HG03045 (cell line): ENCODE data around the gene KAZALD1.

Experiments used
- ATAC-seq: cut with Tn5 transposase; IDR thresholded peaks from one replicate; pipeline ENCODE4 v1.9.1; 2021; ENCODE audit warnings: mild to moderate bottlenecking, moderate library complexity; ENCODE audit not compliant: unreplicated experiment

The KAZALD1 gene

DNA sequence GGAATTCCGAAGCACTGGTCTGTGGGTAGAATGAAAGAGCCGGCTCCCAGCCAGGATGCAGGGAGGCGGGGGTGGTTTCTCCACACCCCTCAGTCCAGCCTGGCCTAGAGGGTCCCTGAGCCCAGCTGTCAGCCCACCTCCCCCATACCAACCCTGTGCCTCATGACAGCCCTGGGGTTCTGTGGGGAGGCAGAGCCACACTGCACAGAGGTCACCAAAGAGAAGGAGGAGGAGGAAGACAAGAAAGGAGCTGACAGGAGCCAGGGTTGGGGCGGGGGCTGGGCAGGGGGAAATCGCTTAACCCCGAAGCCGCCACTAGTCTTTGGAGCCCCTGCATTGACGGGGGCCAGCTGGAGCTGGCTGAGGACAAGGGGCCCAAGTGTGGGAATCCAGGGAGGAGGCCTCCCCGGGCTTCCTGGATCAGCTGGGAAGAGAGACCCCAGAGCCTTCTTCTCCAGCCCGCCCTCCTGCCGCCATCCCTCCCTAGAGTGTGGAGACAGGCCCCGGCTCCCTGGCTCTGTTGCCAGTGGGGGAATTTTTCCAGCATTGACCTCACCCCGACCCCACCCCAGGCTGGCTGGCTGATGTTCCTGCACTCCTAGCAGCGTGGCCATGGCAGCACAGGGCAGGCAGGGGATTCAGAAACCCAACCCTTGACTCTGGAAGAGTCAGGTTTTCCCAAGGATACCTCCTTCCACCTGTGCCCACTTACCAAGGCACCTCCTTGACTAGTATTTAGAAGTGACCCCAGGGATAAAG, 32.5 kb downstream of the KAZALD1 start:
- ATAC-seq, result no peak

DNA sequence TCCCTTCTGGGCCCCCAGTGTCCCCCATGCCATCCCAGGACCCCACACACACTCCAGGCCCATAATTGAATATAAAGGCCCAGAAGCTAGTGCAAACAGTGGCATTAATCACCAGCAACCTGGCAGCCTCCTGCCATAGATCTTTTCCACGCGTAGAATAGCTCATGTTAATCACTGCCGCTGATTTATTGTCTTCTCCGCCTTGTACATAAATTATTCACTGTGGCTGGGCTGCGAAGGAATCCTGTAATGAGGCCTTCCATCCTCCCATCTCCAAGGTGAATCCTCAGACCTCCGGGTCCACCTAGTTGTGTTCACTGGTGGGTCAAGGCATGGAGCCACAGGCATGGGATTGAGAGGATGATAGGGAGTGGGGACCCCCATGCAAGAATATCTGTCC, 33.2 kb downstream of the KAZALD1 start:
- no peak for ATAC-seq

DNA sequence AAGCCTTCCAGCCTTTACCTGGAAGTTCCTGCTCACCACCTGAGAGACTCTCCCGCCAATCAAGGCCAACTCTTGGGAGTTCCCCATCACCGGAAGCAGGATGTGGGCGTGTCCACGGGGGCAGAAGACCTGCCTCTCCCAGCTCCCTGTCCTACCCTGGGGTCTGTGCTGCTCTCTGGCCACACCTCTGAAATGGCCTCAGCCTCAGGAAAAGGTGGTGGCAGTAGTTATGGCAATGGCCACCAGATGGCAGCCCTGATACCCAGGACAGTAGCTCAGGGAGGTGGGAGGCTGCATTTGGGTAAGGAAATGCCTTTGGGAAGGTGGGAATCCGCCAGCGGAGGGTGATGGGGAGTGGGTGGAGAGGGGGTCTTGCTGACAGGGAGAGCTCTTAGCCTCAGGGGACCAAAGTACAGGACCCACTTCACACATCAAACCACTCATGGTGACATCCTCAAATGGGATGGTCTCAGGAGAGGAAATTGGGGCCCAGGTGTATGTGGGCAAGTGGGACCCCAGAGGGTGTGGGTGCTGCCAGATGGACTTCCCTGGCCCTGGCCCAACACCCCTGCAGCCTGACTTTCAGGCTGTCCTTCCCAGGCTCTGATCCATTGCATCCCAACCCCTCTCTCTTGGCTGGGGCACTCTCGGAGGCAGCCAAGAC, 33.9 kb downstream of the KAZALD1 start:
- no peak for ATAC-seq

DNA sequence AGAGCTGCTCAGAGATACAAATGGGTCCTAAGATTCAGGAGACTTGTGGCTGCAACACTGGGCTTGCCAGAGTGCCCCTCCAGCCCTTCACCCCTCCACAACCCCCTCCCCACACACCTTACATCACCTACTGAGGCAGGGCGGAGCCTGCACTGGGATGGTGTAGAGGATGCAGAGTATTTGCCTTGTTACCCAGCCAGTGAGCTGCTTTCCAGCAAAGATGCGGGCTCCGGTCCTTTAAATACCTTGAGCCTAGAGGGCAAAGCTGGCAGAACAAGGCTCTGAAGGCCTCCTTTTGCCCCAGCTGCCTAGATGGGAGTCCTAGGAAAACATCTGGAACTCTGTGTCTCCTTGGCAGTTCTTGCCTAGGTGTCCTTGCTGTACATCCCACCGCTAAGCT, 34.6 kb downstream of the KAZALD1 start:
- no peak for ATAC-seq

DNA sequence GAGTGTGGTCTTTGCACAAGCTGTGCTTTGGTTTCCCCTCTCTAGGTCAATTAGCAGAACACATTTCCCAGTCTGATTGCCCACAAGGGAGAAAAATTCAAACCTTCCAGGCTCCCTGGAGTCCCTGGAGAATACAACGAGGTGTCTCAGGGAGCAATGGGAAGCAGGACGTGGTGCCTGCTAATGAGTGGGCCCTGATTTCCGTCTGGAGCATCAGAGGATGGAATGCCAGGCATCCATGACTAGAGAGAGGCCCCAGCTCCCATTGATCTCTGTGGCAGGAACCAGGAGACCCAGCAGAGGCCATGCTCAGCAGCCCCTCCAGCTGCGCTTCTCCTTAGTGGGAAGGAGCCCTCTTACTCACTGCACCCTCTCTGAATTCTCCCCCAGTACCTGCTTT, 36.1 kb downstream of the KAZALD1 start:
- no peak for ATAC-seq

DNA sequence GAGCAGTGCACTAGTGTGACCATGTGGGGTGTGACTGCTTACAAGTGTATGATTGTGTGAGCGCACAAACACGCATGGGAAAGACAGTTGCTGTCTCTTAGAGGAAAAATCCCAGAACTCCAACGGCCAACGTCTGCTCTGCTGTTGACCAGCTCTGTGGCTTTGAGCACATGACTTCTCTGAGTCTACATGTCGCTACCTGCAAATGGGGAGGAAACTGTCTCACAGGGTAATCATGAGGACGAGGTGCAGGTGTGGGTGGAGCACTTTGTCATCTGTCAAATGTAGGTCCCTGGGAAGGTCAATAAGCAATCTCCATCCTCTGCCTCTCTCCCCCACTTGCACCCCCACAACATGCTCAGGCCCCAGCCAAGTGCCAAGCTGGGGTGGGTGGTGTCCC, 38.1 kb downstream of the KAZALD1 start:
- no peak for ATAC-seq

DNA sequence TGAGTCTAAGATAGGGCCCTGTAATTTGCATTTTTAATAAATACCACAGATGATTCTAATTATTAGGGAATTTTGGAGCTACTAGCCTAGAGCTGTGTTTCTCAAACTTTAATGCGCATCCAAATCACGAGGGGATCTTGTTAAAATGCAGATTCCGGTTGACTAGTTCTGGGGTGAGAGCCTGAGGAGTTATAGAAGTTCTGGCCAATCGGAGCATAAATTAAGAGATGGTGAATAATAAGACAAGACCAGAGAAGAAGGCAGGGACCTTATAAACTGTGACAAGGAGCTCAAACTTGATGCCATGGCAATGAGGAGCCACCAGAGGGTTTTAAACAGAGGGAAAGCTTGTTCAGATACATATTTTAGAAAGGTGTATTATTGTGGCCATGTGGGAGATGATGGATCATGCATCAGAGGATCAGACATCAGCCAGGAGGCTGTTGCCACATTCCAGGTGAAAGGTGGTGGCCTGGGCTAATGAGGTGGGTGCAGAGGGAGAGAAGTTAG, 39.6 kb downstream of the KAZALD1 start:
- no peak for ATAC-seq

DNA sequence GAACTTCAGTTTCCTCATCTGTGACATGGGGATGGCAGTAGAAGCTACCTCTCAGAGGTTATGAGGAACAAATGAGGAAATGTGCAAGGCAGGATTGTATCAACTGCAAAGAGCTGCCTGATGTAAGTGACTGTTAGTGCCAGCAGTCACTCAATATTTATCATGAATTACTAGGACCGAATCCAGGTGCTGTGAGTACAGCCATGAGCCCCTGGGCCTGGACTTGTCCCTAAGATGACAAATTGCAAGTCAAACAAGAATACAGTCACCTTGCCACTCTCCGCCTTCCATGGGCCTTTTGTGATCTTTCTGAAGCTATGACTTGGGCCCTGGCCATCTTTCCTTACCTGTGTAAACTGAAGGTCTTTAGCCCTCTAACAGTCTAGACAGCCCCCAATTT, 41.6 kb downstream of the KAZALD1 start:
- ATAC-seq, result no peak

DNA sequence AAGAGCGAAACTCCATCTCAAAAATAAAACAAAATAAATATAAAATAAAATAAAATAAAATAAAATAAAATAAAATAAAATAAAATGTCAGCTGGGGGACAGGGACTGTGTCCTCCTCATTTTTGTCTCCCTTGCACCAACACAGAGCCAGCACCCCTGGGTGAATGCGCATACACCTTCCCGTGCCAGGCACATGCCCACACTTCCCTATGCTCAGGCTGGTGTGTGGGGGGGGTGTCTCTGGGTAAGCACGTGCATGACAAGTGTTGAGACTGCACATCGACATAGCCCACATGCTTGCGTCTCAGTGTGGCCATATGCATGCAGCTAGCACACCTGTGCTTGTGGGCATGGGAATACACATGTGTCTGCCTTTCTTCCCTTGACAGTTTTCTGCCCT, 44.6 kb downstream of the KAZALD1 start:
- no peak for ATAC-seq

DNA sequence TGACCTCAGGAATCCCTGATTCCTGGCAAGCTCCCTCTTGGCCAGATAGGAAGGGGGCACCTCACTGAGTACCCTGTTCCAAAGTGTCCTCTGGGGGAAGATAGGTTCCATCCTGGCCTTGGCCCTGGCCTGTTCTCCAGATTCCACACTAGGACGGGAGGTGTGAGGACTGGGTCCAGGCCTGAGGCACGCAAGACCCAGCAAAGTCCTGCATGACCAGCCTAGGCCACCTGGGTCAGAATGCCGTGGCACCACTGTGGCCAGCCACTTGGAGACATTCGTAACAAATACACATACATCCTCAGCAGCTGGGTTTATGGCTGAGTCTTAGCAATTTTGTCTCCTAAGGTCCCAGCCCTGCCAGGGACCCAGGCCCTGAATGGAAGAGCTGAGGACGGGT, 46.0 kb downstream of the KAZALD1 start:
- no peak for ATAC-seq

DNA sequence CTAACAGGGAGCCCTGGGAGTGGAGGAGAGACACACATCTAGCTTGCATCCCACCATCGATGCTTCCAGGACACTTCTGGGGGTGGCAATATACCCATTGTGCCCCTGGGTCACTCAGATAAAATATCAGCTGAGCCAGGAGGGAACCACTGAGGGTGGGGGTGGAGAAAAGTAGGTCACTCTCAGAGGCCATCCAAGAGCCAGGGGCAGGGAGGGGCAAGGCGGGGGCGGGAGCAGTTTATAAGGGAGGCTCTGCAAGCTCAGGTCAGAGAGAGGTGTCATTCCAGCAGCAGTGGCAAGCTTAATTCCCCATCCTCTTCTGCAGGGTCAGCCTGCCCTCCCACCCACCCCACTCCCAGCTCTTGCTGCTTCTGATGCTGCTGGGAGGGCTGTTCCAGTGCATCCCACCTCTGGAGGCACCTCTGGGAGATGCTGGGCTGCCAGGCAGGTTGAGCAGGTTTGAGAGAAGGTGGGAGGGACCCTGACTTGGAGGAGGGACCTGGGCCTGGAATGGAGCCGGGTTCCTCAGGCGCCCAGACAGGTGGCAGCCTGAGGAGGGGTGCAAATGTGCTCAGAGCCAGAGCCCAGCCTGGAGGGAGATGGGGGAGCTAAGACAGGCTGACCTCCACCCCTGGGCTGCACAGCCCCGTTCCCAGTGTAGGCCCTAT, 49.2 kb downstream of the KAZALD1 start:
- no peak for ATAC-seq

DNA sequence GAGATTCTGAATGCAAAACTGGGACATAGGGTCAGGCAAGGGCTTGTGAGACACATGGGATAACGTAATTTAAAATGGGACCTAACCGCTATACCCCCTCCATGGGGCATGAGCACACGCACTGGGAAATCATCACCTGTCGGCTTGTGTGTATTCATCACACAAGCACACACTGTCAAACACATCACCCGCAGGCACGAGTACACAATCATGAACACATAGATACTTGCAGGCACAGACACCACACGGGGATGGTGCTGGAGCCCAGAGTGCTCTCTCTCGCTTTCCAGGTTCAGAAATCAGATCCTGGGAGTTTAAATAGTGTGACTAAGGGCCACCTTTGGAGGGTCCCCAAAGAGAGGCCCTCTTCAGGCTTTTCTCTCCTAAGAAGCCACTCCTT, 49.8 kb downstream of the KAZALD1 start:
- ATAC-seq, result no peak

DNA sequence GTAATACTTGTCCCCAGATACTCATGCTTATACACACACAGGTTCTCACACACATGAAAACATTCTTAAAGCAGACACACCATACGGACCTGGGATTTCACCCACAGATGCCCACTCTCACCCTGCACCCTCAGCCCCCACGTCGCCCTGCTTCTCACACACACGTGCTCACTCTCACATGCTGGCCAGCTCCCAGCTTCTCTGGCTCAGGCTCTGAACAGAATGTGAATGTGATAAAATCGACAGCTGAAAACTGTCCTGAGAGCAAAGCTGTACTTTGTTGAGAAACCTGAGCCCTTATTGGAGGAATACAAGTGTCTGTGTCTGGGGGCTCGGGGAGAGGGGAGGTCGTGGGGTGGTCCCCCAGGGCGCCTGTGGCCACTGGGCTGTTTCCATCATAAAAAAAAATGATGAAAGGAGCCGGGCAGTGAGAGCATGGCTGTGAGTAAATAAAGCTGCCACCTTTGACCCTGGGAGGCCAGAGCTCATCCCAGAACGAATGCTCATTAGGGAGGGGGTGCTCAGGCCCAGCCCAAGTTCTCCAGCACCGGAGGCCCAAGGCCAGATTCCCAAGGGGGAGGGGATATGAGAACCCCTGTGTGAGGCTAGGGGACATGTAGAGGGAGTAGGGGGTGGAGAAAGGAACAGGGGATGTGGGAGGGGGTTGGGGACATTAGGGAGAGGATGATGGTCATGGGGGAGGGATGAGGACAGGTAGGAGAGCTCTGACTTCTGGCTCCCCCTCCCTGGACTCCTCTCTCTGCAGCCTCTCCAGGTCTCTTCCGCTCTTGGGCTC, 51.2 kb downstream of the KAZALD1 start:
- no peak for ATAC-seq

DNA sequence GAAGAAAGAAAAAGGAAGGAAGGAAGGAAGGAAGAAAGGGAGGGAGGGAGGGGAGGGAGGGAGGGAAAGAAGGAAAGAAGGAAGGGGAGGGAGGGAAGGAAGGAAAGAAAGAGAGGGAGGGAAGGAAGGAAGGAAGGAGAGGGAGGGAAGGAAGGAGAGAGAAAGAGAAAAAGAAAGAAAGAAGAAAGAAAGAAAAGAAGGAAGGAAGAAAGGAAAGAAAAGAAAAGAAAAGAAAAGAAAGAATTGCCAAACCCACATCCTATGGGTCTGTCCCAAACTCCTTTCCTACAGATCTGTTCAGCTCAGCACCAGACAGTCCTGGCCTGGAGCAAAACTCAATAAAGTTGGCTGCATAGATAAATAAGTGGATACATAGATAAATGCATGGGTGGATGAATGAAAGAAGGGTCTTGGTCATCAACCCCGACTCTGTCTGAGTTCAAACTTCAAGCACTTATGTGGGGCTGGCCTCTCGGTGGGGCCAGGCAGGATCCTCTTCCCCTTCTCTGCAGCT, 52.2 kb downstream of the KAZALD1 start:
- ATAC-seq, result no peak

DNA sequence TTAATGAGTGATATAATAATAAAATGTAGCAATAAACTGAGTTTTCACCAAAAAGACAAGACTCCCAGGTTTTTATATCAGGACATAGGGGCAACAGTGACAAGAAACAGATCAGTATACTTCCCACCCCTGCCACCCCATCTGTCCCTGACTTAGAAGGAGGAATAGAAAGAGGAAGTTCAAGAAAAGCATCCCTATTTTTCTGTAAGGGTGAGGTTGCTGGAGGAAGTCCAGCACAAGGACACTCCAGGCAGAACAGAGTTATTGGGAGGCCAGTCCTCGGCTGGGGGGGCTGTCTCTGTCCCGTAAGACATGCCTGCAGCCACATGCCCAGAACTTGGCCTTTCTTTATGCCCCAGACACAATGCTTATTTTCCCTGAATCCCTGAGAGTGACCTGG, 52.9 kb downstream of the KAZALD1 start:
- no peak for ATAC-seq
